Kidney (tissue), 14 donors: ENCODE results near the gene ESYT2. TPM values are rescaled to one million over a fixed set of nuclear protein-coding genes. Genes with fewer than 3 reads are reported as not detected.

Source experiments
- DNase-seq, 5 donors: peaks; one replicate each; pipeline ENCODE4 v3.0.0-alpha.2; 2013 to 2020
- FAIRE-seq: peaks from 2 replicates; lab custom pipeline; 2012; peaks lifted over from hg19 to GRCh38; lab: Jason Lieb, UNC
- H3K27ac ChIP-seq, 2 donors: one replicate each; pipeline ENCODE4 v1.7.0; 2013; ENCODE audit warnings: low read depth in 2 of 2, low read length in 2 of 2, inconsistent platforms in 1 of 2
- H3K27me3 ChIP-seq: one replicate; pipeline ENCODE4 v1.7.1; 2013; ENCODE audit warnings: low read length, inconsistent platforms; ENCODE audit not compliant: control insufficient read depth, insufficient read depth
- H3K36me3 ChIP-seq, 3 donors: one replicate each; pipeline versions ENCODE4 v1.7.0 to v1.7.1; 2013; ENCODE audit warnings: low read length in 3 of 3, control low read depth in 1 of 3, inconsistent platforms in 1 of 3; ENCODE audit not compliant: insufficient read depth in 3 of 3, control insufficient read depth in 2 of 3
- H3K4me1 ChIP-seq, 3 donors: one replicate each; pipeline versions ENCODE4 v1.7.0 to v1.7.1; 2013; ENCODE audit warnings: low read length in 3 of 3, inconsistent platforms in 1 of 3, low read depth in 1 of 3; ENCODE audit not compliant: control insufficient read depth in 2 of 3, insufficient read depth in 2 of 3
- H3K4me3 ChIP-seq, 3 donors: one replicate each; pipeline versions ENCODE4 v1.7.0 to v1.8.1; 2013; ENCODE audit warnings: low read length in 3 of 3, control low read depth in 1 of 3, inconsistent platforms in 1 of 3
- H3K9ac ChIP-seq, 3 donors: one replicate each; pipeline versions ENCODE4 v1.7.0 to v1.7.1; 2013; ENCODE audit warnings: low read length in 3 of 3, control low read depth in 1 of 3, inconsistent platforms in 1 of 3
- H3K9me3 ChIP-seq, 3 donors: one replicate each; pipeline versions ENCODE4 v1.7.0 to v1.7.1; 2013; ENCODE audit warnings: low read length in 3 of 3, control low read depth in 1 of 3, inconsistent platforms in 1 of 3; ENCODE audit not compliant: control insufficient read depth in 2 of 3, insufficient read depth in 1 of 3
- CTCF ChIP-seq: IDR thresholded peaks from 3 replicates; pipeline ENCODE4 v1.5.1; 2012; ENCODE audit warnings: mild to moderate bottlenecking, moderate library complexity, borderline replicate concordance; ENCODE audit not compliant: insufficient read depth; ENCODE audit errors: extremely low read depth
- intact Hi-C: fragments of 100-400 bp; cut with DNase I; formaldehyde crosslinking; loops from one replicate; pipeline ENCODE4 v1.11.1; 2022
- polyA plus RNA-seq: library from polyadenylated mRNA; stranded (reverse); fragments of 350-450 nt; fragmentation: Illumina TruSeq; extraction: RNeasy Lipid Tissue Mini Kit (QIAGEN cat#74804); gene quantifications from one replicate; pipeline ENCODE4 v1.2.3, GENCODE V29; 2014; ENCODE audit warnings: low read depth, low replicate concordance; ENCODE audit not compliant: insufficient read depth
- total RNA-seq: library from RNA; stranded (reverse); fragmentation: NEBNext Ultra II Directional; extraction: Animal tissue kit (Norgen Biotek cat#: 25700); gene quantifications from one replicate; pipeline ENCODE4 v1.2.1, GENCODE V29; 2021
- donor health status: control.
- donor health status: control.
- donor health status: control.
- donor health status: control.
- donor health status: control.
- donor health status: DM: yes; HTN: yes; CAD: no.
- donor health status: Normal renal cell carcinoma (clear cell type).

Gene ESYT2
- total and polyA plus RNA-seq, 2 donors from 2014 or later = 19.4 to 95.8 TPM

GRCh38 chr7:158740013-158740656 is 89.2 kb downstream of the ESYT2 start:
- Histone ChIP-seq H3K27me3 (no peaks in the 10 kb centered on the region), H3K4me1 (no peaks in the 10 kb centered on the region), H3K9me3 (no peaks in the 10 kb centered on the region), H3K4me3 (no peak overlapping the region), H3K9ac (no peak overlapping the region), H3K36me3 (peaks cover 0 to 50% (median 34%) of the 10 kb centered on the region in 3 donors), H3K27ac (no peak overlapping the region)
- FAIRE-seq (no peak), DNase-seq (no peak)
- no peak for TF ChIP-seq CTCF
- intact Hi-C loops = no loop called here

GRCh38 chr7:158738841-158739240 is 90.5 kb downstream of the ESYT2 start:
- DNase-seq = no peak
- no peak for TF ChIP-seq CTCF

GRCh38 chr7:158737064-158737695 is 92.1 kb downstream of the ESYT2 start:
- Histone ChIP-seq H3K9me3 (no peaks in the 10 kb centered on the region), H3K9ac (no peak overlapping the region), H3K27me3 (no peaks in the 10 kb centered on the region), H3K4me3 (no peak overlapping the region), H3K36me3 (peaks cover 0 to 46% (median 31%) of the 10 kb centered on the region in 3 donors), H3K4me1 (no peaks in the 10 kb centered on the region), H3K27ac (no peak overlapping the region)
- intact Hi-C loops = no loop called here
- FAIRE-seq (no peak), DNase-seq (no peak)
- no peak for TF ChIP-seq CTCF

More at GRCh38 chr7:158738841-158739240, 90.5 kb downstream of the ESYT2 start:
- Histone ChIP-seq H3K27me3 (no peaks in the 10 kb centered on the region), H3K4me1 (no peaks in the 10 kb centered on the region), H3K27ac (no peak overlapping the region), H3K36me3 (peaks cover 0 to 54% (median 37%) of the 10 kb centered on the region in 3 donors), H3K9me3 (no peaks in the 10 kb centered on the region), H3K4me3 (no peak overlapping the region), H3K9ac (no peak overlapping the region)
- no peak for FAIRE-seq
- intact Hi-C loops = no loop called here
